Stimulated activated CD4-positive, alpha-beta T cell treated with anti-CD3 and anti-CD28 coated beads, TNF-alpha, amount 100 ng/mL, for 48 hours (primary cell): ENCODE measurements around the gene LPP.

Experiments
- DNase-seq, 3 donors: peaks; one replicate each; pipeline ENCODE4 v3.0.0-alpha.2; 2020; ENCODE audit warnings: low read depth in 3 of 3

Gene LPP

GRCh38 chr3:188906236-188906635 is 752.3 kb downstream of the LPP start:
- no peak for DNase-seq

GRCh38 chr3:188908002-188908850 is 754.3 kb downstream of the LPP start:
- DNase-seq: no peak

- no peak for DNase-seq
Measured at GRCh38 chr3:188911026-188911850, 757.3 kb downstream of the LPP start.

GRCh38 chr3:188913084-188913483 is 759.1 kb downstream of the LPP start:
- DNase-seq: no peak

- DNase-seq: no peak
Measured at GRCh38 chr3:188914552-188914951, 760.6 kb downstream of the LPP start.

GRCh38 chr3:188915127-188915526 is 761.2 kb downstream of the LPP start:
- no peak for DNase-seq

- no peak for DNase-seq
Measured at GRCh38 chr3:188916934-188917401, 763.0 kb downstream of the LPP start.

GRCh38 chr3:188918093-188918492 is 764.1 kb downstream of the LPP start:
- no peak for DNase-seq

- no peak for DNase-seq
Measured at GRCh38 chr3:188923671-188924070, 769.7 kb downstream of the LPP start.

- DNase-seq: no peak
Measured at GRCh38 chr3:188925376-188925775, 771.4 kb downstream of the LPP start.

GRCh38 chr3:188926111-188926510 is 772.2 kb downstream of the LPP start:
- no peak for DNase-seq

GRCh38 chr3:188926741-188927511 is 773.0 kb downstream of the LPP start:
- DNase-seq: no peak

GRCh38 chr3:188927971-188928370 is 774.0 kb downstream of the LPP start:
- no peak for DNase-seq

- DNase-seq: no peak
Measured at GRCh38 chr3:188929137-188929536, 775.2 kb downstream of the LPP start.

- DNase-seq: no peak
Measured at GRCh38 chr3:188931036-188931435, 777.1 kb downstream of the LPP start.

GRCh38 chr3:188931531-188931930 is 777.6 kb downstream of the LPP start:
- DNase-seq: no peak

- no peak for DNase-seq
Measured at GRCh38 chr3:188934989-188935388, 781.0 kb downstream of the LPP start.

- DNase-seq: no peak
Measured at GRCh38 chr3:188936597-188937107, 782.7 kb downstream of the LPP start.

- no peak for DNase-seq
Measured at GRCh38 chr3:188937389-188937788, 783.4 kb downstream of the LPP start.

GRCh38 chr3:188938999-188939398 is 785.0 kb downstream of the LPP start:
- DNase-seq: no peak

- no peak for DNase-seq
Measured at GRCh38 chr3:188939814-188940572, 786.0 kb downstream of the LPP start.
